Liver (tissue), 3 donors: Measurements from ENCODE around the gene ARF1.

ENCODE experiments used
- EGR1 ChIP-seq, 2 donors: IDR thresholded peaks; 2 replicates each; pipeline ENCODE4 v1.6.1; 2016 to 2018; ENCODE audit warnings: antibody characterized with exemption in 2 of 2, low read depth in 2 of 2
- FOXA2 ChIP-seq: IDR thresholded peaks from 2 replicates; pipeline ENCODE4 v1.6.1; 2016; ENCODE audit warnings: antibody characterized with exemption
- GABPA ChIP-seq, 2 donors: IDR thresholded peaks in 1 of 2; conservative IDR thresholded peaks in 1 of 2; 2 replicates each; pipeline ENCODE4 v1.6.1; 2016; ENCODE audit warnings: antibody characterized with exemption in 2 of 2, mild to moderate bottlenecking in 1 of 2, moderate library complexity in 1 of 2
- JUND ChIP-seq, 2 donors: IDR thresholded peaks; 2 replicates each; pipeline ENCODE4 v1.6.1; 2016; ENCODE audit warnings: antibody characterized with exemption in 2 of 2
- NR2F2 ChIP-seq: IDR thresholded peaks from 2 replicates; pipeline ENCODE4 v1.6.1; 2016; ENCODE audit warnings: antibody characterized with exemption
- RAD21 ChIP-seq, 2 donors: IDR thresholded peaks; 2 replicates each; pipeline ENCODE4 v1.6.1; 2016; ENCODE audit warnings: antibody characterized with exemption in 2 of 2, mild to moderate bottlenecking in 2 of 2
- YY1 ChIP-seq: IDR thresholded peaks from 2 replicates; pipeline ENCODE4 v1.6.1; 2016; ENCODE audit warnings: antibody characterized with exemption, mild to moderate bottlenecking
- TF ChIP-seq, protein P1 (sequence below): fragments of 150-350 bp; IDR thresholded peaks from 2 replicates; pipeline ENCODE4 v1.5.1; 2017; ENCODE audit warnings: improper control_type of control experiment, low read depth, low read length; ENCODE audit not compliant: missing input control
- TF ChIP-seq, protein P2 (sequence below): IDR thresholded peaks from 2 replicates; pipeline ENCODE4 v1.6.1; 2016; ENCODE audit warnings: antibody characterized with exemption
- TF ChIP-seq, protein P3 (sequence below): IDR thresholded peaks from 2 replicates; pipeline ENCODE4 v1.6.1; 2016; ENCODE audit warnings: antibody characterized with exemption
- TF ChIP-seq, protein P4 (sequence below): IDR thresholded peaks from 2 replicates; pipeline ENCODE4 v1.6.1; 2016; ENCODE audit warnings: antibody characterized with exemption, mild to moderate bottlenecking
- TF ChIP-seq, protein P5 (sequence below): IDR thresholded peaks from 2 replicates; pipeline ENCODE4 v1.6.1; 2016; ENCODE audit warnings: antibody characterized with exemption
- donor health status: healthy.
- donor health status: healthy.

DNA sequence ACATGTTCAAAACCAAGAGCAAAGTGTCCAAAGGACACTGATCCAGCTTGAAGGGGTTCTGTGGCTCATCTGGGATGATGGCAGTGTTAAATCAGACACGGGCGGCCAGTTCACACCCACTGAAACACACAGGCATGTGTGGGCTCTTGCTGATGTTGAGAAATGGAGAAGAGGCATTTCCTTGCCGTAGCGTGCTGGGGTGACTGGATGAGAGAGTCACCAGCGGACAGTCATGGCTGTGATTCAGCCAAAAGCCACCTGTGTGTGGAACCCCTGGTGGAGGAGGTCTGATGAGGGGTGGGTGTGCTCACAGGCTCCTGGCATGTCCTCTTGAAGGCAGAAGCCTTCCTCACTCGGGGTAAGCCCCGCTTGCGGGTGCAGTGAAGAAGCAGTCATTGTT, 13.4 kb downstream of the ARF1 start:
- no peak for TF ChIP-seq EGR1 (IDR thresholded peaks at IDR 0.05; ENCODE audit: low read depth in 2 of 2)
- TF ChIP-seq, protein P1, sequence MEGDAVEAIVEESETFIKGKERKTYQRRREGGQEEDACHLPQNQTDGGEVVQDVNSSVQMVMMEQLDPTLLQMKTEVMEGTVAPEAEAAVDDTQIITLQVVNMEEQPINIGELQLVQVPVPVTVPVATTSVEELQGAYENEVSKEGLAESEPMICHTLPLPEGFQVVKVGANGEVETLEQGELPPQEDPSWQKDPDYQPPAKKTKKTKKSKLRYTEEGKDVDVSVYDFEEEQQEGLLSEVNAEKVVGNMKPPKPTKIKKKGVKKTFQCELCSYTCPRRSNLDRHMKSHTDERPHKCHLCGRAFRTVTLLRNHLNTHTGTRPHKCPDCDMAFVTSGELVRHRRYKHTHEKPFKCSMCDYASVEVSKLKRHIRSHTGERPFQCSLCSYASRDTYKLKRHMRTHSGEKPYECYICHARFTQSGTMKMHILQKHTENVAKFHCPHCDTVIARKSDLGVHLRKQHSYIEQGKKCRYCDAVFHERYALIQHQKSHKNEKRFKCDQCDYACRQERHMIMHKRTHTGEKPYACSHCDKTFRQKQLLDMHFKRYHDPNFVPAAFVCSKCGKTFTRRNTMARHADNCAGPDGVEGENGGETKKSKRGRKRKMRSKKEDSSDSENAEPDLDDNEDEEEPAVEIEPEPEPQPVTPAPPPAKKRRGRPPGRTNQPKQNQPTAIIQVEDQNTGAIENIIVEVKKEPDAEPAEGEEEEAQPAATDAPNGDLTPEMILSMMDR = no peak
- TF ChIP-seq NR2F2 = no peak
- TF ChIP-seq, protein P2, sequence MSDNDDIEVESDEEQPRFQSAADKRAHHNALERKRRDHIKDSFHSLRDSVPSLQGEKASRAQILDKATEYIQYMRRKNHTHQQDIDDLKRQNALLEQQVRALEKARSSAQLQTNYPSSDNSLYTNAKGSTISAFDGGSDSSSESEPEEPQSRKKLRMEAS = no peak
- no peak for TF ChIP-seq YY1
- no peak for TF ChIP-seq JUND (IDR thresholded peaks at IDR 0.05)
- no peak for TF ChIP-seq RAD21 (IDR thresholded peaks at IDR 0.05)
- TF ChIP-seq FOXA2 = no peak
- TF ChIP-seq GABPA (IDR thresholded peaks at IDR 0.05 in 1 of 2, conservative IDR thresholded peaks at IDR 0.05 in 1 of 2) = no peak
- TF ChIP-seq, protein P3, sequence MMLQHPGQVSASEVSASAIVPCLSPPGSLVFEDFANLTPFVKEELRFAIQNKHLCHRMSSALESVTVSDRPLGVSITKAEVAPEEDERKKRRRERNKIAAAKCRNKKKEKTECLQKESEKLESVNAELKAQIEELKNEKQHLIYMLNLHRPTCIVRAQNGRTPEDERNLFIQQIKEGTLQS = no peak
- TF ChIP-seq, protein P4, sequence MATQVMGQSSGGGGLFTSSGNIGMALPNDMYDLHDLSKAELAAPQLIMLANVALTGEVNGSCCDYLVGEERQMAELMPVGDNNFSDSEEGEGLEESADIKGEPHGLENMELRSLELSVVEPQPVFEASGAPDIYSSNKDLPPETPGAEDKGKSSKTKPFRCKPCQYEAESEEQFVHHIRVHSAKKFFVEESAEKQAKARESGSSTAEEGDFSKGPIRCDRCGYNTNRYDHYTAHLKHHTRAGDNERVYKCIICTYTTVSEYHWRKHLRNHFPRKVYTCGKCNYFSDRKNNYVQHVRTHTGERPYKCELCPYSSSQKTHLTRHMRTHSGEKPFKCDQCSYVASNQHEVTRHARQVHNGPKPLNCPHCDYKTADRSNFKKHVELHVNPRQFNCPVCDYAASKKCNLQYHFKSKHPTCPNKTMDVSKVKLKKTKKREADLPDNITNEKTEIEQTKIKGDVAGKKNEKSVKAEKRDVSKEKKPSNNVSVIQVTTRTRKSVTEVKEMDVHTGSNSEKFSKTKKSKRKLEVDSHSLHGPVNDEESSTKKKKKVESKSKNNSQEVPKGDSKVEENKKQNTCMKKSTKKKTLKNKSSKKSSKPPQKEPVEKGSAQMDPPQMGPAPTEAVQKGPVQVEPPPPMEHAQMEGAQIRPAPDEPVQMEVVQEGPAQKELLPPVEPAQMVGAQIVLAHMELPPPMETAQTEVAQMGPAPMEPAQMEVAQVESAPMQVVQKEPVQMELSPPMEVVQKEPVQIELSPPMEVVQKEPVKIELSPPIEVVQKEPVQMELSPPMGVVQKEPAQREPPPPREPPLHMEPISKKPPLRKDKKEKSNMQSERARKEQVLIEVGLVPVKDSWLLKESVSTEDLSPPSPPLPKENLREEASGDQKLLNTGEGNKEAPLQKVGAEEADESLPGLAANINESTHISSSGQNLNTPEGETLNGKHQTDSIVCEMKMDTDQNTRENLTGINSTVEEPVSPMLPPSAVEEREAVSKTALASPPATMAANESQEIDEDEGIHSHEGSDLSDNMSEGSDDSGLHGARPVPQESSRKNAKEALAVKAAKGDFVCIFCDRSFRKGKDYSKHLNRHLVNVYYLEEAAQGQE = no peak
- TF ChIP-seq, protein P5, sequence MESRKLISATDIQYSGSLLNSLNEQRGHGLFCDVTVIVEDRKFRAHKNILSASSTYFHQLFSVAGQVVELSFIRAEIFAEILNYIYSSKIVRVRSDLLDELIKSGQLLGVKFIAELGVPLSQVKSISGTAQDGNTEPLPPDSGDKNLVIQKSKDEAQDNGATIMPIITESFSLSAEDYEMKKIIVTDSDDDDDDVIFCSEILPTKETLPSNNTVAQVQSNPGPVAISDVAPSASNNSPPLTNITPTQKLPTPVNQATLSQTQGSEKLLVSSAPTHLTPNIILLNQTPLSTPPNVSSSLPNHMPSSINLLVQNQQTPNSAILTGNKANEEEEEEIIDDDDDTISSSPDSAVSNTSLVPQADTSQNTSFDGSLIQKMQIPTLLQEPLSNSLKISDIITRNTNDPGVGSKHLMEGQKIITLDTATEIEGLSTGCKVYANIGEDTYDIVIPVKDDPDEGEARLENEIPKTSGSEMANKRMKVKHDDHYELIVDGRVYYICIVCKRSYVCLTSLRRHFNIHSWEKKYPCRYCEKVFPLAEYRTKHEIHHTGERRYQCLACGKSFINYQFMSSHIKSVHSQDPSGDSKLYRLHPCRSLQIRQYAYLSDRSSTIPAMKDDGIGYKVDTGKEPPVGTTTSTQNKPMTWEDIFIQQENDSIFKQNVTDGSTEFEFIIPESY = no peak
